GM18907 (cell line): ENCODE results near the gene PRR16.

Source experiments
- ATAC-seq: cut with Tn5 transposase; IDR thresholded peaks from one replicate; pipeline ENCODE4 v1.9.1; 2021; ENCODE audit warnings: mild to moderate bottlenecking, moderate library complexity; ENCODE audit not compliant: unreplicated experiment

The PRR16 gene

GRCh38 chr5:120463006-120463680 is 957 bp upstream of the PRR16 start:
- ATAC-seq, result no peak

GRCh38 chr5:120464627-120465435 is 731 bp downstream of the PRR16 start:
- no peak for ATAC-seq

GRCh38 chr5:120465436-120465961 is 1.4 kb downstream of the PRR16 start:
- no peak for ATAC-seq

GRCh38 chr5:120466341-120467006 is 2.4 kb downstream of the PRR16 start:
- no peak for ATAC-seq

- no peak for ATAC-seq
These were observed 7.9 kb downstream of the PRR16 start for GRCh38 chr5:120471971-120472370.

- ATAC-seq, result no peak
These were observed 8.8 kb downstream of the PRR16 start for GRCh38 chr5:120472911-120473310.

- no peak for ATAC-seq
These were observed 9.2 kb downstream of the PRR16 start for GRCh38 chr5:120473332-120473731.

- no peak for ATAC-seq
These were observed 12.0 kb downstream of the PRR16 start for GRCh38 chr5:120476063-120476462.

- no peak for ATAC-seq
These were observed 15.0 kb downstream of the PRR16 start for GRCh38 chr5:120479066-120479465.

GRCh38 chr5:120499876-120500563 is 35.9 kb downstream of the PRR16 start:
- no peak for ATAC-seq

GRCh38 chr5:120502531-120502930 is 38.4 kb downstream of the PRR16 start:
- ATAC-seq, result no peak

- no peak for ATAC-seq
These were observed 39.2 kb downstream of the PRR16 start for GRCh38 chr5:120503341-120503740.

- ATAC-seq, result no peak
These were observed 40.0 kb downstream of the PRR16 start for GRCh38 chr5:120504057-120504456.

GRCh38 chr5:120507197-120507596 is 43.1 kb downstream of the PRR16 start:
- ATAC-seq, result no peak

GRCh38 chr5:120507800-120508463 is 43.8 kb downstream of the PRR16 start:
- no peak for ATAC-seq

- ATAC-seq, result no peak
These were observed 45.0 kb downstream of the PRR16 start for GRCh38 chr5:120509053-120509452.

GRCh38 chr5:120510098-120510637 is 46.1 kb downstream of the PRR16 start:
- no peak for ATAC-seq

- no peak for ATAC-seq
These were observed 47.0 kb downstream of the PRR16 start for GRCh38 chr5:120510994-120511686.

- ATAC-seq, result no peak
These were observed 48.0 kb downstream of the PRR16 start for GRCh38 chr5:120512068-120512467.
